GM12874 (cell line): Measurements from ENCODE around the gene NOP9.

Experiments used
- TF ChIP-seq, protein P1 (sequence below): IDR thresholded peaks from 2 replicates; pipeline ENCODE4 v1.5.1; 2011; ENCODE audit warnings: low read depth, mild to moderate bottlenecking, control low read depth, low read length, moderate library complexity; ENCODE audit not compliant: insufficient read depth

Gene NOP9

DNA sequence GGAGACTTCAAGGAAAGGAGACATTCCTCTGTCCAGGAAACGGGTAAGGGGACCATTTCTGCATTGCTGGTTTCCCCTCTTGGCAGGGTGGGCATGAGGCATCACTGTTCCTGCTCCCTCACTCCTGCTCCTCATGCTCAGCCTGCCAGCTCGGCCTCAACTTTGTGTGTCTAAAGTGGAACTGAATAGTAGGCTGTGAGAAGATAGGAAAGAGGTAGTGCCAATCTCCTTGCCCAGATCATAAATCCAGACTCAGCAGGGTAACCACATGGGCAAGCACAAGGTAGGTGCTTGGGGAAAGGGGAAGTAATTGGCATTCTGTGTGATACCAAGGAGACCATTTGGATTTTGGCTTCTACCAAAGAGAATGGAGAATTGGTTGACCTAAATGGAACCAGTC is 14.3 kb downstream of the NOP9 start:
- TF ChIP-seq, protein P1, sequence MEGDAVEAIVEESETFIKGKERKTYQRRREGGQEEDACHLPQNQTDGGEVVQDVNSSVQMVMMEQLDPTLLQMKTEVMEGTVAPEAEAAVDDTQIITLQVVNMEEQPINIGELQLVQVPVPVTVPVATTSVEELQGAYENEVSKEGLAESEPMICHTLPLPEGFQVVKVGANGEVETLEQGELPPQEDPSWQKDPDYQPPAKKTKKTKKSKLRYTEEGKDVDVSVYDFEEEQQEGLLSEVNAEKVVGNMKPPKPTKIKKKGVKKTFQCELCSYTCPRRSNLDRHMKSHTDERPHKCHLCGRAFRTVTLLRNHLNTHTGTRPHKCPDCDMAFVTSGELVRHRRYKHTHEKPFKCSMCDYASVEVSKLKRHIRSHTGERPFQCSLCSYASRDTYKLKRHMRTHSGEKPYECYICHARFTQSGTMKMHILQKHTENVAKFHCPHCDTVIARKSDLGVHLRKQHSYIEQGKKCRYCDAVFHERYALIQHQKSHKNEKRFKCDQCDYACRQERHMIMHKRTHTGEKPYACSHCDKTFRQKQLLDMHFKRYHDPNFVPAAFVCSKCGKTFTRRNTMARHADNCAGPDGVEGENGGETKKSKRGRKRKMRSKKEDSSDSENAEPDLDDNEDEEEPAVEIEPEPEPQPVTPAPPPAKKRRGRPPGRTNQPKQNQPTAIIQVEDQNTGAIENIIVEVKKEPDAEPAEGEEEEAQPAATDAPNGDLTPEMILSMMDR: no peak

DNA sequence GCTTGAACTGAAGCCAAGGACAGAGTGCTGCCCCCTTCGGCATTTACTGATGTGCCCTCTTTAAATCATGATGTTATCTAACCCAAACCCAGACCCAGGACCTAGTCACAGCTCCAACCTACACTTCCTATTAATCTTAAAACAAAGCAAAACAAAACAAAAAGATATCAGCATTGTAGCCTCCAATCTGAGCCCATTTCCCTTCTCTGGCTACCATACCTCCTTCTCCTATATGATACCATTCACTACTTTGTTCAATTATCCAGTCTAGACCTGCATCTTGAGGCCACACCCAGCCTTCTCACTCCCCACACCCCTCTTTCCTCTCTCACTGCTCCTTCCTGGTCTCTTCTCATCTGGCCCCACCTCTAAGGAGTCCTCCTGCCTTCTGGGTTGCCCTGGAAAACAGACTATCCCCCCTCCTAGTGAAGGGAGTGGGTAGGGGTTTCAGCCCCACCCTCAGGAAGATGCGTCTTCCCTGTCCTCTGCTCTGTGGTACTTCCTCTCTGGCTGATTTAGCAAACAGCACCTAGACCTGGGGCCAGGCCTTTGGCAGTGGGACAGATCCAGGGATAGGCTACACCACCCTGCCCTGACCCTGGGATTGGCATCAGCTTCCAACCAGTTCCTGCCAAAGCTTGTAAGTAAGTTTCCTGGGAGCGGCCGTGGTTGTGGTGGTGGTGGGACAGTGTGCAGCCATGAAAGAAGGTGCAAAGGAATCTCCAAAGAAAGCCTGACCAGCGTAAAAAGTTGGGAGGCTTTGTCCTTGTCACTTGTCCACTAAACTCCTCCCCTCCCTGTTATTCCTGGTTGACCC is 14.9 kb downstream of the NOP9 start:
- TF ChIP-seq, protein P1: no peak

DNA sequence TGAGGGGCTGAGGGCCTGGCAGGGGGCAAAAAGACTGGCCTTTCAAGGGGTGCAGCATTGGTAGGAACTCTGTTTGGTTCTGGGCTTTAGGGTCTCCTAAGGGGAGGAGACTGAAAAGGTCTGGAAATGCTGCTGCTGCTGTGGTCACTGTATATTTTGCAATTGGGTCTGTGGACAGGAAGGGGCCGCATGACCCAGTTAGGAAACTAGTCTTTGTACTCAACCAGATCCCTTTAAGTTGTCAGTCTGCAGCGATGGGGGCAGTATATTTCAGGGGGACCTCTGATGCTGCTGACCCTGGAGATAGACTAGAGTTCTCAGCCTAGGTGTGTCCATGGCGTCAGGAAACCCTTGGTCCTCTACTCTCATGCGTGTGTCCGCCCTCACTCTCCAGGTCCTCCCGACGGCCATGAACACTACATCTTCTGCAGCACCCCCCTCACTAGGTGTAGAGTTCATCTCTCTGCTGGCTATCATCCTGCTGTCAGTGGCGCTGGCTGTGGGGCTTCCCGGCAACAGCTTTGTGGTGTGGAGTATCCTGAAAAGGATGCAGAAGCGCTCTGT is 15.7 kb downstream of the NOP9 start:
- TF ChIP-seq, protein P1: no peak

DNA sequence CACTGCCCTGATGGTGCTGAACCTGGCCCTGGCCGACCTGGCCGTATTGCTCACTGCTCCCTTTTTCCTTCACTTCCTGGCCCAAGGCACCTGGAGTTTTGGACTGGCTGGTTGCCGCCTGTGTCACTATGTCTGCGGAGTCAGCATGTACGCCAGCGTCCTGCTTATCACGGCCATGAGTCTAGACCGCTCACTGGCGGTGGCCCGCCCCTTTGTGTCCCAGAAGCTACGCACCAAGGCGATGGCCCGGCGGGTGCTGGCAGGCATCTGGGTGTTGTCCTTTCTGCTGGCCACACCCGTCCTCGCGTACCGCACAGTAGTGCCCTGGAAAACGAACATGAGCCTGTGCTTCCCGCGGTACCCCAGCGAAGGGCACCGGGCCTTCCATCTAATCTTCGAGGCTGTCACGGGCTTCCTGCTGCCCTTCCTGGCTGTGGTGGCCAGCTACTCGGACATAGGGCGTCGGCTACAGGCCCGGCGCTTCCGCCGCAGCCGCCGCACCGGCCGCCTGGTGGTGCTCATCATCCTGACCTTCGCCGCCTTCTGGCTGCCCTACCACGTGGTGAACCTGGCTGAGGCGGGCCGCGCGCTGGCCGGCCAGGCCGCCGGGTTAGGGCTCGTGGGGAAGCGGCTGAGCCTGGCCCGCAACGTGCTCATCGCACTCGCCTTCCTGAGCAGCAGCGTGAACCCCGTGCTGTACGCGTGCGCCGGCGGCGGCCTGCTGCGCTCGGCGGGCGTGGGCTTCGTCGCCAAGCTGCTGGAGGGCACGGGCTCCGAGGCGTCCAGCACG is 16.4 kb downstream of the NOP9 start:
- TF ChIP-seq, protein P1: no peak

DNA sequence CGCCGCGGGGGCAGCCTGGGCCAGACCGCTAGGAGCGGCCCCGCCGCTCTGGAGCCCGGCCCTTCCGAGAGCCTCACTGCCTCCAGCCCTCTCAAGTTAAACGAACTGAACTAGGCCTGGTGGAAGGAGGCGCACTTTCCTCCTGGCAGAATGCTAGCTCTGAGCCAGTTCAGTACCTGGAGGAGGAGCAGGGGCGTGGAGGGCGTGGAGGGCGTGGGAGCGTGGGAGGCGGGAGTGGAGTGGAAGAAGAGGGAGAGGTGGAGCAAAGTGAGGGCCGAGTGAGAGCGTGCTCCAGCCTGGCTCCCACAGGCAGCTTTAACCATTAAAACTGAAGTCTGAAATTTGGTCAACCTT is 16.9 kb downstream of the NOP9 start:
- TF ChIP-seq, protein P1: no peak

DNA sequence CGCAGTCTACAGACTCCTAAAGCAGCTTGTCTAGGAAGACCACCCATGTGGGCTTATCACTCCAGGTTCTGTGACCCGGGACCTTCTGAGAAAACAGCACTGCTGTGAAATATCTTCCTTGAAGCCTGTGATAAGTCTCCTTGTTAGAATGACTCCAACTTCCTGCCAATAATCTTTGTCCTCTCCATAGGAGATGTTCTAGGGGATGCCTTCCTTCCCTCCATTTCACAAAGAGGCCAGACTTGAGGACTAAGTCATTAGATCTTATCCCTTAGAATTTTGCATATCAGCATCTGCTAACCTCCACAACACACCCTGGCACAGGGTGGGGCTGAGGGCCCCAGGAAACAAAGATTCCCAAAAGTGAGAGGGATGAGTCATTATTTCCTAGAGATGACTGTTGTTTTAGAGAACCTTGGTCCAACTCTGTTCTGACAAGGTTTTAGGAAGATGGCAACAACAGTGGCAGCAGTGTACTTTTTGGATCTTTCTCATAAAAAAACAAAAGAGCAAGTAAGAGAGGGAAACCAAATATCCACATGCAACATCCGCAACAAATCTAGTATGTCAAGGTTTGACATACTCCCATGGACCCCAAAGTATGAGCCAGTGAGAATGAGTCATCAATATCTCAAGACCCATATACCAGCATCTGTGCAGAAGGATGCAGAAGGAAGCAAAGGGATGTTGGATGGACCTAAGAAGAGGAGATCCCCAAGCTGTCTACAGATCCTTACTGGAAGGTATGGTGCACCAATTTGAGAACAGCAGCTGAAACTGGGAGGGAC is 17.7 kb downstream of the NOP9 start:
- TF ChIP-seq, protein P1: no peak
